HCT116 (cell line): Measurements from ENCODE around the gene ATXN1L.

Experiments
- CTCF ChIP-seq, 3 experiments: fragments of 200-600 bp in 1 of 3; sonication (generic) in 1 of 3; IDR thresholded peaks in 2 of 3; conservative IDR thresholded peaks in 1 of 3; 2 replicates each; pipeline ENCODE4 v1.5.1; 2012 to 2017; ENCODE audit warnings: low read depth in 2 of 3, low read length in 2 of 3, antibody characterized with exemption in 1 of 3, borderline replicate concordance in 1 of 3, control low read depth in 1 of 3, mild to moderate bottlenecking in 1 of 3, mixed read lengths in 1 of 3, mixed run types in 1 of 3, moderate library complexity in 1 of 3; ENCODE audit not compliant: insufficient read depth in 1 of 3
- EZH2 ChIP-seq: fragments of 200-600 bp; sonication (generic); IDR thresholded peaks from 2 replicates; pipeline ENCODE4 v1.6.1; 2017; ENCODE audit warnings: antibody characterized with exemption, mixed run types
- POLR2A ChIP-seq: IDR thresholded peaks from 2 replicates; pipeline ENCODE4 v1.7.0; 2011; ENCODE audit warnings: borderline replicate concordance; ENCODE audit not compliant: insufficient read depth, insufficient read length; ENCODE audit errors: extremely low read depth
- TF ChIP-seq, protein P1 (sequence below): IDR thresholded peaks from 2 replicates; pipeline ENCODE4 v1.6.1; 2012

DNA sequence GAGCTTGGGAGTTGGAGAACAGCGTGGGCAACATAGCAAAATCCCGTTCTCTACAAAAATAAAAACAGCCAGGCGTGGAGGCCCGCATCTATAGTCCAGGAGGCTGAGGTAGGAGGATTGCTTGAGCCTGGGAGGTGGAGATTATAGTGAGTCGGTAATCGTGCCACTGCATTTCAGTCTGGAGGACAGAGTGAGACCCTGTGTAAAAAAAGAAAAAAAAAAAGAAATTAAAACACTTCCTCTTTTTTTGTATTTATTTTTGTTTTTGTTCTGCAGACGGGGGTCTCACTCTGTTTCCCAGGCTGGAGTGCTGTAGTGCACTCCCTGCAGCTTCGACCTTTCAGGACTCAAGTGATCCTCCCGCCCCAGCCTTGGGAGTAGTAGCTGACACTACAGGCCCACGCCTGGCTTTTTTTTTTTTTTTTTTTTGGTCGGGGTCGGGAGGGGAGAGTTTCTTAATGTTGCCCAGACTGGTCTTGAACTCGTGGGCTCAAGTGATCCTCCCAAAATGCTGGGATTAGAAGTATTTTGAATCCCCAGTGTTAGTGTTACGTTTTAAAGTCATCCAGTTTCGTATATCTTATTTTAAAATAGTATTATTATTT lies 51.1 kb downstream of the ATXN1L start:
- TF ChIP-seq CTCF (IDR thresholded peaks at IDR 0.05 in 2 of 3, conservative IDR thresholded peaks at IDR 0.05 in 1 of 3; ENCODE audit: borderline replicate concordance in 1 of 3, insufficient read depth in 1 of 3, low read depth in 2 of 3, low read length in 2 of 3) (no peak), EZH2 (no peak), POLR2A (no peak)
- TF ChIP-seq, protein P1, sequence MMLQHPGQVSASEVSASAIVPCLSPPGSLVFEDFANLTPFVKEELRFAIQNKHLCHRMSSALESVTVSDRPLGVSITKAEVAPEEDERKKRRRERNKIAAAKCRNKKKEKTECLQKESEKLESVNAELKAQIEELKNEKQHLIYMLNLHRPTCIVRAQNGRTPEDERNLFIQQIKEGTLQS, result no peak
